ENCODE measurements around the gene ZNF24.

Gene ZNF24

DNA sequence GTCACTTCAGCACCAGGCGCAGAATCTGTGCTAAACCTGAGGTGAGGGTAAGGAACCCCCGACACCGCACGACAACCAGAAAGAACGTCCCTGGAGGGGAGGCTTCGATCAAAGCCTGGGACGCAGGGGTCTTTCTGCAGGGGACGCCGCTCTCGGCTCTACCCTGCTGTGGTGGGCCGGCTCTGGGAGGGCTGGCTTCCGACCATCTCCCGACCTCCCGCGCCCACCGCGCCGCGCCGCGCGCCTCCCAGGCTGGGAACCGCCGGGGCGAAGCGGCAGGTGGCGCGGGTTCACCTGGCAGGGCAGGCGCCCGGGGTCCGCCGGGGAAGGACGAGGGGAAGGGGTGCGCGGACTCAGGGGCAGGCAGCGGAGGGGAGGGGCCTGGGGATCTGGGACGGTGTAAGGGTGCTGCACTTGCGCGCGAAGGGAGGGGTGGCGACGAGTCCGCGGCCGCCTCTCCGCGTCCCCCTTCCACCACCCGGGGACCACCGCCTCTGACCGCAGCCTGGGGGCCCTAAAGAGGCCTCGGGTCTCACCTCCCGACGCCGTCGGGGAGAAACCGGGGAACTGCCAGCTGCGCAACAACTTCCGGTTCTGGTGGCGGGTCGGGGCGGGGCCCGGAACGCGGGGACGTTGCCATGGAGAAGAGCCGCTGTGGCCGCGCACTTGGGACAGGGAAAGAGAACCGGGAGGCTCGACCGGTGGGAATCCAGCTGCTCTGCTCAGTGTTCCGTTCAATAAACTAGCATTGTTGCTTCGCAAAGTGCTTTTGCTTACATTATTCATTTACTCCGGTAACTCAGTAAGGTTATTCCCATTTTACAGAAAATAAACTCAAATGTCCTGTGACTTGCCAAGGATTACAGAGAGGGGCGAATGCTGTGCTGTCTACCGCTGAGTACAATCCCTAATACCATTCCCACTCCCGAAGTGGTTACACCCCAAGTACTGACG lies 32.8 kb upstream of the ZNF24 start, which contains the start of gene ZNF396:
ZNF396 (minus strand) TSS at position 596 of the 954 bp plus-strand sequence. CDS start 3,045 bp downstream, outside the sequence.
- H3K9ac ChIP-seq (ENCODE audit: low read length) = peak within 1 kb of the TSS; percentile 72
- H3K36me3 ChIP-seq (ENCODE audit: control insufficient read depth, insufficient read depth, low read length) = no peaks in the 10 kb centered on the region
- no peaks in the 10 kb centered on the region for H3K27me3 ChIP-seq (ENCODE audit: control insufficient read depth, insufficient read depth, low read length)
- H3K4me1 ChIP-seq (ENCODE audit: control insufficient read depth, insufficient read depth, low read length) = peaks cover 5% of the 10 kb centered on the region
- no peaks in the 10 kb centered on the region for H3K9me3 ChIP-seq (ENCODE audit: control insufficient read depth, low read length)
- peak within 1 kb of the TSS; percentile 57 for H3K4me3 ChIP-seq (ENCODE audit: low read length)

DNA sequence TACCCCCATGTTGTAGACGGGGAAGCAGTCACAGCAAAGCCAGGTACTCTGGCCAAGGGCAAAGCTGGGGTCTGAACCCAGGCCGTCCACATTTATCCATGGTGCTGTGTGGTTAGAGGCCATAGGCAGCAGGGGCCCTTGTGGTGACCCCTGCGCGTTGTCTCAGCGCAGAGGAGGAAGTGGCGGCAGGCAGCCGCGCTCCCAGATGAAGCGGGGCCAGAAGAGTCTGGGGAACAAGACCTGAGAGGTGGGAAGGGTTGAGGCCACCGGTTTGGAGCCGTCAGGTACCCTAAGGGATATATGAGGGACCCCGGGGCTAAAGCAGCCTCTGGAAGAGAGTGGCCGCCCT lies 32.1 kb upstream of the ZNF24 start:
- H3K9me3 ChIP-seq (ENCODE audit: control insufficient read depth, low read length) = no peaks in the 10 kb centered on the region
- peak overlapping the region; percentile 57 for H3K4me3 ChIP-seq (ENCODE audit: low read length)
- peak overlapping the region; percentile 72 for H3K9ac ChIP-seq (ENCODE audit: low read length)
- peaks cover 5% of the 10 kb centered on the region for H3K4me1 ChIP-seq (ENCODE audit: control insufficient read depth, insufficient read depth, low read length)
- H3K36me3 ChIP-seq (ENCODE audit: control insufficient read depth, insufficient read depth, low read length) = no peaks in the 10 kb centered on the region
- no peaks in the 10 kb centered on the region for H3K27me3 ChIP-seq (ENCODE audit: control insufficient read depth, insufficient read depth, low read length)

- Histone ChIP-seq H3K4me3 (ENCODE audit: low read length) (no peak overlapping the region), H3K9me3 (ENCODE audit: control insufficient read depth, low read length) (no peaks in the 10 kb centered on the region), H3K4me1 (ENCODE audit: control insufficient read depth, insufficient read depth, low read length) (peaks cover 5% of the 10 kb centered on the region), H3K9ac (ENCODE audit: low read length) (no peak overlapping the region), H3K36me3 (ENCODE audit: control insufficient read depth, insufficient read depth, low read length) (no peaks in the 10 kb centered on the region), H3K27me3 (ENCODE audit: control insufficient read depth, insufficient read depth, low read length) (no peaks in the 10 kb centered on the region)
These were observed 30.5 kb upstream of the ZNF24 start for GRCh38 chr18:35374708-35375107.

- no peaks in the 10 kb centered on the region for H3K9me3 ChIP-seq (ENCODE audit: control insufficient read depth, low read length)
- H3K36me3 ChIP-seq (ENCODE audit: control insufficient read depth, insufficient read depth, low read length) = no peaks in the 10 kb centered on the region
- no peaks in the 10 kb centered on the region for H3K27me3 ChIP-seq (ENCODE audit: control insufficient read depth, insufficient read depth, low read length)
- H3K9ac ChIP-seq (ENCODE audit: low read length) = no peak overlapping the region
- no peaks in the 10 kb centered on the region for H3K4me1 ChIP-seq (ENCODE audit: control insufficient read depth, insufficient read depth, low read length)
- H3K4me3 ChIP-seq (ENCODE audit: low read length) = no peak overlapping the region
These were observed 27.4 kb upstream of the ZNF24 start for GRCh38 chr18:35371412-35372195.

- Histone ChIP-seq H3K9ac (ENCODE audit: low read length) (no peak overlapping the region), H3K4me1 (ENCODE audit: control insufficient read depth, insufficient read depth, low read length) (no peaks in the 10 kb centered on the region), H3K27me3 (ENCODE audit: control insufficient read depth, insufficient read depth, low read length) (no peaks in the 10 kb centered on the region), H3K36me3 (ENCODE audit: control insufficient read depth, insufficient read depth, low read length) (no peaks in the 10 kb centered on the region), H3K4me3 (ENCODE audit: low read length) (no peak overlapping the region), H3K9me3 (ENCODE audit: control insufficient read depth, low read length) (no peaks in the 10 kb centered on the region)
These were observed 24.9 kb upstream of the ZNF24 start for GRCh38 chr18:35369126-35369525.

- Histone ChIP-seq H3K27me3 (ENCODE audit: control insufficient read depth, insufficient read depth, low read length) (no peaks in the 10 kb centered on the region), H3K36me3 (ENCODE audit: control insufficient read depth, insufficient read depth, low read length) (no peaks in the 10 kb centered on the region), H3K4me3 (ENCODE audit: low read length) (no peak overlapping the region), H3K9ac (ENCODE audit: low read length) (no peak overlapping the region), H3K9me3 (ENCODE audit: control insufficient read depth, low read length) (no peaks in the 10 kb centered on the region), H3K4me1 (ENCODE audit: control insufficient read depth, insufficient read depth, low read length) (no peaks in the 10 kb centered on the region)
These were observed 24.4 kb upstream of the ZNF24 start for GRCh38 chr18:35368595-35368994.

DNA sequence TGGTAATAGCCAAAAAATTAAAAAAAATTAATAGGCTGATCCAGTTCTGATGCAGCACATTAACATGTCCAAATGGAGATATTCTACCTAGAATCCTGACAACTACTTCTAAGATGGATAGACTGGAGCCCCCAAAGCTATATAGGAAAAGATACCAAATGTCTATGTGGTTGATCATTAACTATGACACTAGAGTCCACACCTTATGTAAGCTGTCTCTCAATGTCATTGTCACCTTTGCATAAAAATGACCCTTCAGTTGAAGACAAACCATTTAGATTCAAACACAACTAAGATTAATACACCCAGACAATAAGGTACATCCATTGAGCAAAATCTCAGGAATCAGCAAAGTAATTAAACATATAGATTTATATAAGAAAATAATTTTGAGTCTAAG lies 18.3 kb upstream of the ZNF24 start:
- Histone ChIP-seq H3K4me3 (ENCODE audit: low read length) (no peak overlapping the region), H3K9ac (ENCODE audit: low read length) (no peak overlapping the region), H3K27me3 (ENCODE audit: control insufficient read depth, insufficient read depth, low read length) (no peaks in the 10 kb centered on the region), H3K9me3 (ENCODE audit: control insufficient read depth, low read length) (no peaks in the 10 kb centered on the region), H3K36me3 (ENCODE audit: control insufficient read depth, insufficient read depth, low read length) (no peaks in the 10 kb centered on the region), H3K4me1 (ENCODE audit: control insufficient read depth, insufficient read depth, low read length) (no peaks in the 10 kb centered on the region)

DNA sequence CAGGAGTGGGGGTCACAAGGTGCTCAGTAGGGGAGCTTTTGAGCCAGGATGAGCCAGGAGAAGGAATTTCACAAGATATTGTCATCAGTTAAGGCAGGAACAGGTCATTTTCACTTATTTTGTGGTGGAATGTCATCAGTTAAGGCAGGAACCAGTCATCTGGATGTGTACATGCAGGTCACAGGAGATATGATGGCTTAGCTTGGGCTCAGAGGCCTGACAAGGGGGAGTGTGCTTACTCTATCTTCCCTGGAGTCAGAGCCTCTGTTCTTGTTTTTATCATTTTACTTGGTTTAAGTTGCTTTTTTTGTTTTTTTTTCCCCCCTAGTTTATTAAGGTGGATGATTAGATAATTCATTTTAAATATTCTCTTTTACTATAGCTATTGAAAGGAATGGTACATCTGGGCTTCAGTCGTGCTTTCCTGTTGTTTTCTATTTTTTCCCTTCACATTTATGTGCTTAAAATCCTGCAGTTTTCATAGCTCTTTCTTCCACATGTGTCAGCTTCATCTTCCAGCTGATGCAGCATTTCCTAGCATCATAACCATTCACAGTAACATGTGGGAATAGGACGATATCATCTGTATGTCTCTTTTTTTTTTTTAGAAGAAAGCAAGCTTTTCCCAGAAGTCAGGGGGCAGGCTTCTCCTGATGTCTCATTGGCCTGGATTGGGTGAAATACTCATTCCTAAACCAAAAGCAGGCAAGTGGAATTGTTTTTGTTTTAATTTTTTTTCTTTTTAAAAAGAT lies 17.5 kb upstream of the ZNF24 start:
- Histone ChIP-seq H3K36me3 (ENCODE audit: control insufficient read depth, insufficient read depth, low read length) (no peaks in the 10 kb centered on the region), H3K9ac (ENCODE audit: low read length) (no peak overlapping the region), H3K27me3 (ENCODE audit: control insufficient read depth, insufficient read depth, low read length) (no peaks in the 10 kb centered on the region), H3K4me1 (ENCODE audit: control insufficient read depth, insufficient read depth, low read length) (no peaks in the 10 kb centered on the region), H3K4me3 (ENCODE audit: low read length) (no peak overlapping the region), H3K9me3 (ENCODE audit: control insufficient read depth, low read length) (no peaks in the 10 kb centered on the region)

GRCh38 chr18:35355140-35355618 lies 11.0 kb upstream of the ZNF24 start:
- H3K4me3 ChIP-seq (ENCODE audit: low read length) = no peak overlapping the region

DNA sequence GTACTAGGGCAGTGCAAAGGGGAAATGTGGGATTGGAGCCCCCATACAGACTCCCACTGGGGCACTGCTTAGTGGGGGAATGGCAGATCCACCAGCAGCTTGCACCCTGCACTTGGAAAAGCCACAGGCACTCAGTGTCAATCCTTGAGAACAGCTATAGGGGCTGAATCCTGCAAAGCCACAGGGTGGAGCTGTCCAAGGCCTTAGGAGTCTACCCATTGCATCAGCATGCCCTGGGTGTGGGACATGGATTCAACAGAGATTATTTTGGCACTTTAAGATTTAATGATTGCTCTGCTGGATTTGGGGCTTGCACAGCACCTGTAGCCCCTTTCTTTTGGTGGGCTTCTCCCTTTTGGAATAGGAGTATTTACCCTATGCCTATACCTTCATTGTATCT lies 8.6 kb upstream of the ZNF24 start:
- no peaks in the 10 kb centered on the region for H3K27me3 ChIP-seq (ENCODE audit: control insufficient read depth, insufficient read depth, low read length)
- H3K9me3 ChIP-seq (ENCODE audit: control insufficient read depth, low read length) = no peaks in the 10 kb centered on the region
- no peaks in the 10 kb centered on the region for H3K36me3 ChIP-seq (ENCODE audit: control insufficient read depth, insufficient read depth, low read length)
- H3K9ac ChIP-seq (ENCODE audit: low read length) = no peak overlapping the region
- no peaks in the 10 kb centered on the region for H3K4me1 ChIP-seq (ENCODE audit: control insufficient read depth, insufficient read depth, low read length)
- H3K4me3 ChIP-seq (ENCODE audit: low read length) = no peak overlapping the region

More at GRCh38 chr18:35355140-35355618, 11.0 kb upstream of the ZNF24 start:
- H3K9me3 ChIP-seq (ENCODE audit: control insufficient read depth, low read length) = no peaks in the 10 kb centered on the region
- H3K27me3 ChIP-seq (ENCODE audit: control insufficient read depth, insufficient read depth, low read length) = no peaks in the 10 kb centered on the region
- no peaks in the 10 kb centered on the region for H3K4me1 ChIP-seq (ENCODE audit: control insufficient read depth, insufficient read depth, low read length)
- H3K36me3 ChIP-seq (ENCODE audit: control insufficient read depth, insufficient read depth, low read length) = no peaks in the 10 kb centered on the region
- H3K9ac ChIP-seq (ENCODE audit: low read length) = no peak overlapping the region

GRCh38 chr18:35352283-35352682 lies 8.1 kb upstream of the ZNF24 start:
- H3K4me3 ChIP-seq (ENCODE audit: low read length) = no peak overlapping the region
- no peaks in the 10 kb centered on the region for H3K36me3 ChIP-seq (ENCODE audit: control insufficient read depth, insufficient read depth, low read length)
- H3K9me3 ChIP-seq (ENCODE audit: control insufficient read depth, low read length) = no peaks in the 10 kb centered on the region
- no peak overlapping the region for H3K9ac ChIP-seq (ENCODE audit: low read length)
- no peaks in the 10 kb centered on the region for H3K27me3 ChIP-seq (ENCODE audit: control insufficient read depth, insufficient read depth, low read length)
- no peaks in the 10 kb centered on the region for H3K4me1 ChIP-seq (ENCODE audit: control insufficient read depth, insufficient read depth, low read length)
